GM12878 (cell line): ENCODE data around the gene INPP4B. TPM values are rescaled to one million over a fixed set of nuclear protein-coding genes. Genes with fewer than 3 reads are reported as not detected.

Source experiments
- CBX3 ChIP-seq: fragments of 200-600 bp; sonication (generic); IDR thresholded peaks from 2 replicates; pipeline ENCODE4 v1.6.1; 2016; ENCODE audit warnings: low read depth, borderline replicate concordance
- CTCF ChIP-seq, 3 experiments: IDR thresholded peaks in 2 of 3; conservative IDR thresholded peaks in 1 of 3; 2 replicates each; pipeline ENCODE4 v1.5.1; 2011; ENCODE audit warnings: low read depth in 3 of 3, low read length in 3 of 3, mild to moderate bottlenecking in 3 of 3, control low read depth in 2 of 3, moderate library complexity in 2 of 3, inconsistent platforms in 1 of 3, mixed read lengths in 1 of 3; ENCODE audit not compliant: control insufficient read depth in 2 of 3, insufficient read depth in 1 of 3; ENCODE audit errors: extremely low read depth in 1 of 3
- HDAC6 ChIP-seq: fragments of 200-600 bp; sonication (generic); IDR thresholded peaks from one replicate; pipeline ENCODE4 v1.8.0; 2017; ENCODE audit warnings: antibody characterized with exemption; ENCODE audit not compliant: unreplicated experiment
- MEF2B ChIP-seq: fragments of 450-650 bp; IDR thresholded peaks from 2 replicates; pipeline ENCODE4 v1.6.1; 2018; ENCODE audit warnings: mild to moderate bottlenecking, moderate library complexity; ENCODE audit not compliant: partially characterized antibody, poor library complexity, severe bottlenecking
- NR2C1 ChIP-seq: fragments of 450-650 bp; IDR thresholded peaks from 2 replicates; pipeline ENCODE4 v1.6.1; 2017; ENCODE audit warnings: antibody characterized with exemption, mild to moderate bottlenecking, moderate library complexity
- NR2C2 ChIP-seq: IDR thresholded peaks from 2 replicates; pipeline ENCODE4 v1.6.1; 2011; ENCODE audit warnings: borderline replicate concordance, low read depth; ENCODE audit not compliant: control insufficient read depth, insufficient read length
- PAX5 ChIP-seq: IDR thresholded peaks from 2 replicates; pipeline ENCODE4 v1.6.1; 2011; ENCODE audit warnings: low read depth, low read length, borderline replicate concordance
- PKNOX1 ChIP-seq: fragments of 450-650 bp; IDR thresholded peaks from 2 replicates; pipeline ENCODE4 v1.6.1; 2016; ENCODE audit warnings: mild to moderate bottlenecking
- POLR2AphosphoS2 ChIP-seq: IDR thresholded peaks from 2 replicates; pipeline ENCODE4 v1.6.1; 2011; ENCODE audit warnings: low read depth, mild to moderate bottlenecking, low read length, improper control_type of control experiment, moderate library complexity
- ZNF24 ChIP-seq: fragments of 450-650 bp; IDR thresholded peaks from 2 replicates; pipeline ENCODE4 v1.6.1; 2017; ENCODE audit warnings: antibody characterized with exemption, mild to moderate bottlenecking
- polyA plus RNA-seq, 11 experiments: library from polyadenylated mRNA; depleted of rRNA in 4 of 11; unstranded in 6 of 11; stranded (reverse) in 5 of 11; fragments of >200 nt; fragmentation: Nextera tagmentation in 4 of 11; fragmentation: Illumina TruSeq in 1 of 11; extraction: Ambion mirVana in 4 of 11; extraction: Trizol in 1 of 11; gene quantifications; 1 replicate in 1 of 11; 2 replicates in 10 of 11; pipeline versions ENCODE4 v1.2.1 to v1.2.3, GENCODE V29; 2011 to 2016; ENCODE audit warnings: inconsistent platforms in 2 of 11, missing spikeins in 2 of 11, low read depth in 1 of 11
- total RNA-seq, 4 experiments: library from RNA; depleted of rRNA in 3 of 4; stranded (reverse); fragments of >200 nt in 3 of 4; fragmentation: Illumina TruSeq in 1 of 4; extraction: Trizol in 1 of 4; gene quantifications; 2 replicates each; pipeline versions ENCODE4 v1.2.1 to v1.2.3, GENCODE V29; 2013 to 2021
- TF ChIP-seq, protein P1 (sequence below): fragments of 450-650 bp; IDR thresholded peaks from 2 replicates; pipeline ENCODE4 v1.6.1; 2017; ENCODE audit warnings: mild to moderate bottlenecking

The INPP4B gene
- total and polyA plus RNA-seq, 10 of the 15 experiments (the other 5 are each of a cell fraction or from before 2014, with no cell fraction given): 0.53 to 11.2 (median 0.95) TPM

DNA sequence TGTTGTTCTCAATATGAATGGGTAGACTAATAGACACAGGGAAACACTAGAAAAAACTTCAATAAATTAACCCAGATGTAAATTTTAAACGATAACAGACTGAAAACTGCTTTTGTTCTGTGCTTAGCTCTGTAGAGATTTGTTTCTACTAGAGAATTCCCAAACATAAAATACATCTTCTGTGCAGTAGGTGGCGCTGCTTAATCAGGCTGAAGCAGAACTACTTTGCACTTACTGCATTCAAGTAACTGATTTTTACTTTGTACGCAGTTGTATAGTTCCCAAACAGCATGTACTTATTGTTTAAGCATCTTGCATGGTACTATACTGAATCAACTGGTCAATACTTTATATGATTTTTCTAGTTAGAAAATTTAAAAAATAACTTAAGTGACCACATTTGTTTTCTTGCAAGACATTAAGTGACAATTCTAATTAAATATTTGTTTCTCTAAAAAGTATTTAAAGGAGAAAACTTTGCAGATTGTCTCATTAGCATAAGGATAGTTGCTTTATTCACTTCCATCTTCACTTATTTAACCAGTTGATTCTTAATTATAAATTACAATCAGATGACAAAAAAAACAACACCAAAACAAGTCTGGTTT lies 719.1 kb downstream of the INPP4B start (continued):
- no peak for TF ChIP-seq PAX5
- no peak for TF ChIP-seq POLR2AphosphoS2
- TF ChIP-seq, protein P1, sequence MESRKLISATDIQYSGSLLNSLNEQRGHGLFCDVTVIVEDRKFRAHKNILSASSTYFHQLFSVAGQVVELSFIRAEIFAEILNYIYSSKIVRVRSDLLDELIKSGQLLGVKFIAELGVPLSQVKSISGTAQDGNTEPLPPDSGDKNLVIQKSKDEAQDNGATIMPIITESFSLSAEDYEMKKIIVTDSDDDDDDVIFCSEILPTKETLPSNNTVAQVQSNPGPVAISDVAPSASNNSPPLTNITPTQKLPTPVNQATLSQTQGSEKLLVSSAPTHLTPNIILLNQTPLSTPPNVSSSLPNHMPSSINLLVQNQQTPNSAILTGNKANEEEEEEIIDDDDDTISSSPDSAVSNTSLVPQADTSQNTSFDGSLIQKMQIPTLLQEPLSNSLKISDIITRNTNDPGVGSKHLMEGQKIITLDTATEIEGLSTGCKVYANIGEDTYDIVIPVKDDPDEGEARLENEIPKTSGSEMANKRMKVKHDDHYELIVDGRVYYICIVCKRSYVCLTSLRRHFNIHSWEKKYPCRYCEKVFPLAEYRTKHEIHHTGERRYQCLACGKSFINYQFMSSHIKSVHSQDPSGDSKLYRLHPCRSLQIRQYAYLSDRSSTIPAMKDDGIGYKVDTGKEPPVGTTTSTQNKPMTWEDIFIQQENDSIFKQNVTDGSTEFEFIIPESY: no peak
- TF ChIP-seq CBX3: no peak
- TF ChIP-seq PKNOX1: no peak
- TF ChIP-seq NR2C2: no peak
- no peak for TF ChIP-seq HDAC6
- TF ChIP-seq MEF2B: no peak
- 0 out of 2 replicates have a peak, but pooled peaks have one; percentile 9 for TF ChIP-seq ZNF24
- peak; percentile 71 to 77 (median 74) for TF ChIP-seq CTCF (IDR thresholded peaks at IDR 0.05 in 2 of 3, conservative IDR thresholded peaks at IDR 0.05 in 1 of 3; ENCODE audit: control insufficient read depth in 2 of 3, extremely low read depth in 1 of 3, insufficient read depth in 1 of 3, low read depth in 3 of 3, low read length in 3 of 3)
- TF ChIP-seq NR2C1: no peak
